K562 (cell line): Measurements from ENCODE around the gene POU2F3. TPM values are rescaled to one million over a fixed set of nuclear protein-coding genes. Genes with fewer than 3 reads are reported as not detected.

ENCODE experiments used
- ATAC-seq: fragments of 200-7000 bp; cut with Tn5 transposase; 3 replicates; pipeline ENCODE4 v1.9.1; 2020; ENCODE audit warnings: moderate library complexity
- BruUV-seq: library from RNA; stranded (reverse); fragments of 400-500 nt; replicated peaks from 2 replicates; lab custom pipeline; 2021; lab: Mats Ljungman, UMichigan
- CTCF ChIA-PET: fragments of 300-600 bp; formaldehyde crosslinking; extraction: SDS; loops from one replicate; lab custom pipeline; 2021; ENCODE audit warnings: low intra/inter-chr PET ratio; lab: Yijun Ruan, JAX
- POLR2A ChIA-PET: fragments of 300-600, 350-650 bp; sonication (Branson Sonifier 250); formaldehyde crosslinking; extraction: SDS; loops from one replicate; lab custom pipeline; 2021; ENCODE audit warnings: antibody characterized with exemption, inconsistent platforms; lab: Yijun Ruan, JAX
- DNase-seq, 4 experiments: peaks; one replicate each; pipeline versions ENCODE4 v3.0.0 to v3.0.0-alpha.2; 2011 to 2018; ENCODE audit warnings: low spot score in 3 of 4, mixed read lengths in 3 of 4; ENCODE audit errors: extremely low read depth in 1 of 4
- FAIRE-seq: peaks from 2 replicates; lab custom pipeline; 2011; peaks lifted over from hg19 to GRCh38; lab: Jason Lieb, UNC
- H2AFZ ChIP-seq: 2 replicates; pipeline ENCODE4 v1.6.0; 2011; ENCODE audit warnings: low read depth, low read length, control low read depth, inconsistent platforms
- H3K27ac ChIP-seq: fragments of 200-600 bp; 3 replicates; pipeline ENCODE4 v1.8.0; 2011; ENCODE audit warnings: low read depth, mild to moderate bottlenecking, control low read depth, inconsistent platforms, low read length, moderate library complexity, mixed read lengths; ENCODE audit errors: extremely low read depth
- H3K27me3 ChIP-seq, 2 experiments: fragments of 300-600 bp in 1 of 2; 2 replicates in 1 of 2; 3 replicates in 1 of 2; pipeline versions ENCODE4 v1.6.0 to v1.8.0; 2011; ENCODE audit warnings: inconsistent platforms in 2 of 2, low read length in 2 of 2, mild to moderate bottlenecking in 1 of 2, mixed read lengths in 1 of 2, moderate library complexity in 1 of 2; ENCODE audit not compliant: control insufficient read depth in 2 of 2, insufficient read depth in 2 of 2
- H3K36me3 ChIP-seq: fragments of 300-600 bp; 3 replicates; pipeline ENCODE4 v1.8.0; 2011; ENCODE audit warnings: mild to moderate bottlenecking, low read length, inconsistent platforms; ENCODE audit not compliant: control insufficient read depth, insufficient read depth
- H3K4me1 ChIP-seq, 2 experiments: fragments of 200-600 bp in 1 of 2; replicated peaks in 1 of 2; 2 replicates in 1 of 2; 3 replicates in 1 of 2; pipeline versions ENCODE4 v1.5.1 to v1.8.0; 2011; ENCODE audit warnings: inconsistent platforms in 2 of 2, low read length in 2 of 2, mild to moderate bottlenecking in 1 of 2, mixed read lengths in 1 of 2, moderate library complexity in 1 of 2; ENCODE audit not compliant: control insufficient read depth in 2 of 2, insufficient read depth in 2 of 2
- H3K4me2 ChIP-seq: 2 replicates; pipeline ENCODE4 v1.6.1; 2011; ENCODE audit warnings: low read length, control low read depth, inconsistent platforms, mixed read lengths; ENCODE audit not compliant: insufficient read depth
- H3K4me3 ChIP-seq: fragments of 200-600 bp; sonication (generic), shearing (Covaris generic); 2 replicates; pipeline ENCODE4 v1.5.1; 2016; ENCODE audit warnings: control low read depth, inconsistent platforms
- H3K79me2 ChIP-seq: fragments of 200-600 bp; 3 replicates; pipeline ENCODE4 v1.8.0; 2011; ENCODE audit warnings: low read length, inconsistent platforms; ENCODE audit not compliant: control insufficient read depth, insufficient read depth
- H3K9ac ChIP-seq, 2 experiments: 2 replicates each; pipeline versions ENCODE4 v1.6.0 to v1.6.1; 2011; ENCODE audit warnings: low read depth in 2 of 2, low read length in 2 of 2, control low read depth in 1 of 2, inconsistent platforms in 1 of 2, mild to moderate bottlenecking in 1 of 2, mixed read lengths in 1 of 2; ENCODE audit not compliant: insufficient read depth in 1 of 2
- H3K9me1 ChIP-seq: one replicate; pipeline ENCODE4 v1.6.0; 2011; ENCODE audit warnings: inconsistent platforms, mild to moderate bottlenecking, low read length, moderate library complexity; ENCODE audit not compliant: control insufficient read depth, insufficient read depth
- H3K9me3 ChIP-seq: replicated peaks from 2 replicates; pipeline ENCODE4 v1.5.1; 2011; ENCODE audit warnings: low read depth, low read length, inconsistent platforms; ENCODE audit not compliant: control insufficient read depth, insufficient read depth
- H4K20me1 ChIP-seq: replicated peaks from 2 replicates; pipeline ENCODE4 v1.6.1; 2011; ENCODE audit warnings: low read length, inconsistent platforms, mixed read lengths; ENCODE audit not compliant: control insufficient read depth, insufficient read depth
- DMBX1 ChIP-seq: fragments of 250-450 bp; sonication (Bioruptor Pico); IDR thresholded peaks from 2 replicates; pipeline ENCODE4 v1.8.0; 2022; ENCODE audit warnings: inconsistent platforms, mild to moderate bottlenecking, moderate library complexity, borderline replicate concordance
- E2F4 ChIP-seq: sonication (generic); formaldehyde crosslinking; IDR thresholded peaks from 2 replicates; pipeline ENCODE4 v1.8.0; 2022; ENCODE audit warnings: mild to moderate bottlenecking, low read depth, missing genetic modification reagents
- HNRNPL ChIP-seq: fragments of 200-400 bp; formaldehyde crosslinking; IDR thresholded peaks from 2 replicates; pipeline ENCODE4 v1.6.1; 2017; ENCODE audit warnings: low read depth, mild to moderate bottlenecking, low read length
- SIX5 ChIP-seq, 2 experiments: IDR thresholded peaks; 2 replicates each; pipeline ENCODE4 v1.6.1; 2011; ENCODE audit warnings: low read length in 2 of 2, borderline replicate concordance in 1 of 2, low read depth in 1 of 2, mild to moderate bottlenecking in 1 of 2, moderate library complexity in 1 of 2; ENCODE audit not compliant: insufficient read depth in 1 of 2
- SMAD4 ChIP-seq: fragments of 250-450 bp; sonication (Bioruptor Pico); conservative IDR thresholded peaks from 2 replicates; pipeline ENCODE4 v1.8.0; 2021; ENCODE audit warnings: inconsistent platforms, mild to moderate bottlenecking, moderate library complexity
- SMARCE1 ChIP-seq: fragments of 450-650 bp; IDR thresholded peaks from 2 replicates; pipeline ENCODE4 v1.7.1; 2016; ENCODE audit warnings: mild to moderate bottlenecking
- SPI1 ChIP-seq: IDR thresholded peaks from 2 replicates; pipeline ENCODE4 v1.6.1; 2011; ENCODE audit warnings: low read depth, low read length, control low read depth, borderline replicate concordance
- SUPT5H ChIP-seq: fragments of 450-650 bp; IDR thresholded peaks from 2 replicates; pipeline ENCODE4 v1.6.1; 2016
- TFAP4 ChIP-seq: sonication (generic); formaldehyde crosslinking; IDR thresholded peaks from 2 replicates; pipeline ENCODE4 v1.8.0; 2022; ENCODE audit warnings: missing genetic modification reagents, mild to moderate bottlenecking, moderate library complexity, borderline replicate concordance
- ZBTB17 ChIP-seq: fragments of 450-650 bp; formaldehyde crosslinking; IDR thresholded peaks from 2 replicates; pipeline ENCODE4 v1.4.0; 2020; ENCODE audit warnings: mild to moderate bottlenecking
- ZFP30 ChIP-seq: fragments of 250-450 bp; sonication (Bioruptor Pico); IDR thresholded peaks from 2 replicates; pipeline ENCODE4 v1.8.0; 2022; ENCODE audit warnings: moderate library complexity, mild to moderate bottlenecking, inconsistent platforms, borderline replicate concordance
- WGBS: fragments of 100-300 bp; shearing (Covaris generic); methylation state at CpG from one replicate; pipeline ENCODE4 v1.1.6; 2016; ENCODE audit warnings: low coverage, mixed read lengths; ENCODE audit not compliant: insufficient coverage; ENCODE audit errors: missing lambda C conversion rate; 5-methylcytosine and 5-hydroxymethylcytosine counted together
- in situ Hi-C: fragments of 300-500 bp; cut with MboI; formaldehyde crosslinking; loops from 4 replicates; pipeline ENCODE4 v1.15.0; 2018; ENCODE audit warnings: inconsistent platforms, mixed read lengths
- intact Hi-C: fragments of 100-400 bp; cut with micrococcal nuclease; formaldehyde crosslinking; loops from 2 replicates; pipeline ENCODE4 v1.14.2; 2022
- polyA plus RNA-seq, 8 experiments: library from polyadenylated mRNA; depleted of rRNA in 4 of 8; stranded (reverse) in 5 of 8; unstranded in 3 of 8; fragments of >200 nt; fragmentation: Nextera tagmentation in 2 of 8; fragmentation: Illumina TruSeq in 1 of 8; extraction: Ambion mirVana in 2 of 8; extraction: Trizol in 1 of 8; gene quantifications; 2 replicates each; pipeline versions ENCODE4 v1.2.1 to v1.2.3, GENCODE V29; 2011 to 2014; ENCODE audit warnings: inconsistent platforms in 1 of 8, missing spikeins in 1 of 8
- total RNA-seq, 7 experiments: library from RNA; depleted of rRNA in 6 of 7; stranded (reverse); fragments of >200 nt in 6 of 7; fragmentation: Illumina TruSeq in 2 of 7; extraction: Trizol in 2 of 7; gene quantifications; 2 replicates each; pipeline versions ENCODE4 v1.2.1 to v1.2.3, GENCODE V29; 2011 to 2021; ENCODE audit warnings: low replicate concordance in 1 of 7

POU2F3 gene
- total and polyA plus RNA-seq, 9 of the 15 experiments (the other 6 are each of a cell fraction or from before 2014, with no cell fraction given): not detected

GRCh38 chr11:120224361-120224760, 15.6 kb upstream of the POU2F3 start (continued):
- TF ChIP-seq ZFP30 (CRISPR knock-in tag): no peak
- no peak for TF ChIP-seq ZBTB17 (CRISPR knock-in tag)
- TF ChIP-seq HNRNPL: no peak
- TF ChIP-seq DMBX1: no peak
- no peak for TF ChIP-seq E2F4 (CRISPR knock-in tag)
- TF ChIP-seq, all 486 proteins: peak for 0

- FAIRE-seq (no peak), ATAC-seq (peak; percentile 14; the same call in 1 of the 3 replicates), DNase-seq (no peak)
- Histone ChIP-seq H3K27me3 (no peaks in the 10 kb centered on the region; a peak in 1 of 5 replicates), H3K27ac (no peak overlapping the region), H3K9ac (no peak overlapping the region), H2AFZ (no peak overlapping the region), H3K9me3 (no peaks in the 10 kb centered on the region), H3K4me3 (no peak overlapping the region), H3K36me3 (no peaks in the 10 kb centered on the region), H3K9me1 (peaks cover 3% of the 10 kb centered on the region), H4K20me1 (0 out of 2 replicates have a peak, but pooled peaks cover 13% of the 10 kb centered on the region), H3K79me2 (no peaks in the 10 kb centered on the region), H3K4me1 (peaks cover 0 to 7% of the 10 kb centered on the region in 2 experiments; a peak in 1 of 5 replicates), H3K4me2 (no peak overlapping the region)
- CTCF ChIA-PET: interaction anchor here (0.7 kb wide), 1 partner anchor 340 kb away, joined by 3 read pairs; no protein-coding TSS in a partner anchor
- POLR2A ChIA-PET: interaction anchor here (0.5 to 1.1 kb wide), 4 partner anchors 11 to 1022 kb away, joined by 3 to 4 read pairs (median 3); no protein-coding TSS in a partner anchor
- 27% methylated on average over 19 of the region's 22 CpGs for WGBS
- peak; percentile 93 for TF ChIP-seq SPI1
- no peak for TF ChIP-seq SUPT5H
- TF ChIP-seq TFAP4 (CRISPR knock-in tag): peak; percentile 57; the same call in 1 of the 2 replicates
- no peak for TF ChIP-seq SMAD4 (CRISPR knock-in tag)
- no peak for TF ChIP-seq SIX5 (IDR thresholded peaks at IDR 0.05; ENCODE audit: borderline replicate concordance in 1 of 2, insufficient read depth in 1 of 2, low read depth in 1 of 2, low read length in 2 of 2)
- TF ChIP-seq SMARCE1: no peak
- BruUV-seq: no TSS peak
- in situ Hi-C loops (loop anchor here (5.0 kb wide), 1 partner anchor 53 kb away; no protein-coding TSS in a partner anchor), intact Hi-C loops (no loop called here)
Observed at GRCh38 chr11:120224972-120225909, 14.7 kb upstream of the POU2F3 start.
